LHCN-M2 (cell line): ENCODE data around the gene C17orf67. TPM values are rescaled to one million over a fixed set of nuclear protein-coding genes. Genes with fewer than 3 reads are reported as not detected.

Source experiments
- total RNA-seq: library from RNA; depleted of rRNA; stranded (reverse); fragments of >200 nt; gene quantifications from 2 replicates; pipeline ENCODE4 v1.2.3, GENCODE V29; 2014; rRNA removed

Gene C17orf67
- total RNA-seq, 1 experiment from 2014 or later: 0.69 TPM

Other genes with a start within 250 kb of the C17orf67 start
- gene NOG, start 240.2 kb downstream of the C17orf67 start, total RNA-seq: 196 and 274 TPM in 2 replicates
- 2.6 and 3.2 TPM in 2 replicates for gene DGKE, start 231 bp upstream of the C17orf67 start, total RNA-seq
- 17.1 and 22.8 TPM in 2 replicates for gene TRIM25, start 80.1 kb upstream of the C17orf67 start, total RNA-seq
- 18.9 and 22.6 TPM in 2 replicates for gene COIL, start 127.1 kb upstream of the C17orf67 start, total RNA-seq
- 45.0 and 61.3 TPM in 2 replicates for gene SCPEP1, start 144.2 kb upstream of the C17orf67 start, total RNA-seq